Upper lobe of left lung (tissue), 6 donors: ENCODE measurements around the gene ANKRD17. TPM values are rescaled to one million over a fixed set of nuclear protein-coding genes. Genes with fewer than 3 reads are reported as not detected.

Source experiments
- ATAC-seq, 2 donors: fragments of 200-7000 bp; cut with Tn5 transposase; one replicate each; pipeline ENCODE4 v1.9.1; 2022; ENCODE audit warnings: mild to moderate bottlenecking in 2 of 2, moderate library complexity in 2 of 2; ENCODE audit not compliant: low FRiP score in 2 of 2
- DNase-seq, 2 donors: peaks; one replicate each; pipeline ENCODE4 v3.0.0-alpha.2; 2019 to 2020
- H3K27ac ChIP-seq, 4 donors: fragments of 200-600 bp; sonication (generic); one replicate each; pipeline ENCODE4 v1.5.1; 2016 to 2019
- H3K27me3 ChIP-seq, 4 donors: fragments of 200-600 bp; sonication (generic); one replicate each; pipeline ENCODE4 v1.5.1; 2017 to 2019
- H3K36me3 ChIP-seq, 4 donors: fragments of 200-600 bp; sonication (generic); one replicate each; pipeline ENCODE4 v1.5.1; 2016 to 2019
- H3K4me1 ChIP-seq, 4 donors: fragments of 200-600 bp; sonication (generic); one replicate each; pipeline ENCODE4 v1.5.1; 2018 to 2019
- H3K4me3 ChIP-seq, 4 donors: fragments of 200-600 bp; sonication (generic); one replicate each; pipeline ENCODE4 v1.5.1; 2017 to 2019; ENCODE audit warnings: mild to moderate bottlenecking in 2 of 4, moderate library complexity in 1 of 4
- H3K9me3 ChIP-seq, 4 donors: fragments of 200-600 bp; sonication (generic); one replicate each; pipeline ENCODE4 v1.5.1; 2018 to 2019
- EP300 ChIP-seq, 4 donors: sonication (generic); formaldehyde crosslinking; IDR thresholded peaks; one replicate each; pipeline ENCODE4 v1.5.1; 2017; ENCODE audit warnings: antibody characterized with exemption in 4 of 4, control low read depth in 2 of 4
- POLR2A ChIP-seq, 4 donors: fragments of 450-650 bp; IDR thresholded peaks; one replicate each; pipeline ENCODE4 v1.5.1; 2016 to 2017; ENCODE audit warnings: antibody characterized with exemption in 4 of 4, mild to moderate bottlenecking in 2 of 4
- POLR2AphosphoS5 ChIP-seq, 2 donors: sonication (generic); formaldehyde crosslinking; IDR thresholded peaks; one replicate each; pipeline ENCODE4 v1.5.1; 2017; ENCODE audit warnings: antibody characterized with exemption in 2 of 2
- WGBS, 2 donors: methylation state at CpG; one replicate each; pipeline ENCODE4 v1.1.5; 2017 to 2018; 5-methylcytosine and 5-hydroxymethylcytosine counted together
- total RNA-seq, 6 donors: library from RNA; depleted of rRNA in 4 of 6; stranded (reverse); fragments of >200 nt in 4 of 6; gene quantifications; one replicate each; pipeline versions ENCODE4 v1.1.0 to v1.2.1, GENCODE V29; 2016 to 2021
- TF ChIP-seq, protein P1 (sequence below), 6 experiments: fragments of 450-650 bp in 4 of 6; fragments of 200-600 bp in 2 of 6; sonication (generic) in 2 of 6; IDR thresholded peaks; one replicate each; pipeline ENCODE4 v1.5.1; 2016 to 2019; ENCODE audit warnings: antibody characterized with exemption in 6 of 6
- donor health status: DM: no; HTN: no; CAD: no; lungs with moderate emphysema.
- donor health status: DM: no; HTN: yes; CAD: no; lungs with severe emphysema.

The ANKRD17 gene
- total RNA-seq, 6 donors from 2014 or later, result 49.7 to 103 (median 61.2) TPM

DNA sequence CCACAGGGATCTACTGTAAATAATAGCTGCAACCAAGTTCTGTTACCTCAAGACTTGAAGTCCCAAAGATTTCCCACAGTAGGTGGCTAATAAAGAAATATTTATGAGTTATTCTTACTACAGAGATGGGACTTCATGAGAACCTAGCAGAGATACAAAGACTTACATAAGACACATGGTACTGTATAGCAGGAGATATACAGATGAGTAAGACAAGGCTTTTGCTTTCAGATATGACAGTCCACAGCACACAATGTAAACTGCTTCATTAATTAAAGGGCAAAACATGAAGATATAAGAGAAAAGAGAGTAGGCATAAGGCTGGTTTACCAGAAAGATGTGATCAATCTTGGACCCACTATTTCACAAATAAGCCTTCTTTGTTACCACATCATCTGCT lies 6.6 kb downstream of the ANKRD17 start:
- H3K27ac ChIP-seq, result no peak overlapping the region
- H3K4me1 ChIP-seq, result peaks cover 16 to 44% (median 36%) of the 10 kb centered on the region in 4 donors
- ATAC-seq (no peak), DNase-seq (no peak)
- no peak for TF ChIP-seq EP300 (IDR thresholded peaks at IDR 0.05)
- TF ChIP-seq POLR2AphosphoS5 (IDR thresholded peaks at IDR 0.05), result no peak
- TF ChIP-seq POLR2A (IDR thresholded peaks at IDR 0.05), result no peak
- TF ChIP-seq, protein P1, sequence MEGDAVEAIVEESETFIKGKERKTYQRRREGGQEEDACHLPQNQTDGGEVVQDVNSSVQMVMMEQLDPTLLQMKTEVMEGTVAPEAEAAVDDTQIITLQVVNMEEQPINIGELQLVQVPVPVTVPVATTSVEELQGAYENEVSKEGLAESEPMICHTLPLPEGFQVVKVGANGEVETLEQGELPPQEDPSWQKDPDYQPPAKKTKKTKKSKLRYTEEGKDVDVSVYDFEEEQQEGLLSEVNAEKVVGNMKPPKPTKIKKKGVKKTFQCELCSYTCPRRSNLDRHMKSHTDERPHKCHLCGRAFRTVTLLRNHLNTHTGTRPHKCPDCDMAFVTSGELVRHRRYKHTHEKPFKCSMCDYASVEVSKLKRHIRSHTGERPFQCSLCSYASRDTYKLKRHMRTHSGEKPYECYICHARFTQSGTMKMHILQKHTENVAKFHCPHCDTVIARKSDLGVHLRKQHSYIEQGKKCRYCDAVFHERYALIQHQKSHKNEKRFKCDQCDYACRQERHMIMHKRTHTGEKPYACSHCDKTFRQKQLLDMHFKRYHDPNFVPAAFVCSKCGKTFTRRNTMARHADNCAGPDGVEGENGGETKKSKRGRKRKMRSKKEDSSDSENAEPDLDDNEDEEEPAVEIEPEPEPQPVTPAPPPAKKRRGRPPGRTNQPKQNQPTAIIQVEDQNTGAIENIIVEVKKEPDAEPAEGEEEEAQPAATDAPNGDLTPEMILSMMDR (IDR thresholded peaks at IDR 0.05), result no peak
- H3K9me3 ChIP-seq, result no peaks in the 10 kb centered on the region
- H3K36me3 ChIP-seq, result peaks cover 0 to 9% (median 0%) of the 10 kb centered on the region in 4 donors
- H3K4me3 ChIP-seq, result no peak overlapping the region
- no peaks in the 10 kb centered on the region for H3K27me3 ChIP-seq

DNA sequence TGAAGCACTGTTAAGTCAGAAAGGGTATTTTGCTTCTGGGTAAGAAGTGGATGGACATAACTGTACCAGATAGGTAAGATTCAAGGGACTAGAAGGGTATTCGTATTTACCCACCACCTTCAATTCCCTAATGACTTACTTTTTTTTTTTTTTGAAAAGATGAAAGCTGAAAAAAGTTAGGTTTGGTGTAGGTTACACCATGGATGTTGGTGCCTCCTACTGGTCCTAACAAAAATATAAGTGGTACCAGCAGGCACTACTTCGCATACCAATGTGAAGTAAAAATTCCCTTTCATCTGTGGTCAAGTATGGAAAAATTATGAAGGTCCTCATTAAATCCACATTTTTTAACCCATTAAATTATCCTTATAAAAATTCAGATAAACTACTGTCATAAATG lies 7.2 kb downstream of the ANKRD17 start:
- Histone ChIP-seq H3K27ac (no peak overlapping the region), H3K36me3 (peaks cover 0 to 9% (median 0%) of the 10 kb centered on the region in 4 donors), H3K4me1 (peaks cover 9 to 43% (median 30%) of the 10 kb centered on the region in 4 donors), H3K9me3 (no peaks in the 10 kb centered on the region), H3K27me3 (no peaks in the 10 kb centered on the region), H3K4me3 (no peak overlapping the region)
- 89 to 95% methylated on average over 2 of the region's 2 CpGs for WGBS, 2 donors
- DNase-seq (no peak), ATAC-seq (no peak)
- TF ChIP-seq POLR2A (IDR thresholded peaks at IDR 0.05) (no peak), POLR2AphosphoS5 (IDR thresholded peaks at IDR 0.05) (no peak), EP300 (IDR thresholded peaks at IDR 0.05) (no peak)
- TF ChIP-seq, protein P1 (IDR thresholded peaks at IDR 0.05), result no peak

DNA sequence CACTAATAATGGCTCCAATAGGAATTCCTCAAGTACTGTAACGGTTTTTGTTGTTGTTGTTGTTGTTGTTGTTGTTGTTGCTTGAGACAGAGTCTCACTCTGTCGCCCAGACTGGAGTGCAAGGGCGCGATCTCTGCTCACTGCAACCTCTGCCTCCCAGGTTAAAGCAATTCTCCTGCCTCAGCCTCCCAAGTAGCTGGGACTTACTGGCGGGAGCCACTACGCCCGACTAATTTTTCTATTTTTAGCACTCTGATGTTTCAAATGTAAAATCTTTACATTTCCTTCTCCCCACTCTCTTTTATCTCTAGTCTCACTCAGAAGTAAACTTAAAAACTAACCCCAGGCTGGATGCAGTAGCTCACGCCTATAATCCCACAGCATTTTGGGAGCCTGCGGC lies 8.0 kb downstream of the ANKRD17 start:
- Histone ChIP-seq H3K36me3 (peaks cover 0 to 9% (median 0%) of the 10 kb centered on the region in 4 donors), H3K4me1 (peaks cover 2 to 37% (median 28%) of the 10 kb centered on the region in 4 donors), H3K9me3 (no peaks in the 10 kb centered on the region), H3K27me3 (no peaks in the 10 kb centered on the region), H3K4me3 (no peak overlapping the region), H3K27ac (no peak overlapping the region)
- ATAC-seq (no peak), DNase-seq (no peak)
- TF ChIP-seq EP300 (IDR thresholded peaks at IDR 0.05), result no peak
- no peak for TF ChIP-seq POLR2AphosphoS5 (IDR thresholded peaks at IDR 0.05)
- TF ChIP-seq, protein P1 (IDR thresholded peaks at IDR 0.05), result no peak
- TF ChIP-seq POLR2A (IDR thresholded peaks at IDR 0.05), result no peak
- 94 to 95% methylated on average over 9 of the region's 9 CpGs for WGBS, 2 donors

DNA sequence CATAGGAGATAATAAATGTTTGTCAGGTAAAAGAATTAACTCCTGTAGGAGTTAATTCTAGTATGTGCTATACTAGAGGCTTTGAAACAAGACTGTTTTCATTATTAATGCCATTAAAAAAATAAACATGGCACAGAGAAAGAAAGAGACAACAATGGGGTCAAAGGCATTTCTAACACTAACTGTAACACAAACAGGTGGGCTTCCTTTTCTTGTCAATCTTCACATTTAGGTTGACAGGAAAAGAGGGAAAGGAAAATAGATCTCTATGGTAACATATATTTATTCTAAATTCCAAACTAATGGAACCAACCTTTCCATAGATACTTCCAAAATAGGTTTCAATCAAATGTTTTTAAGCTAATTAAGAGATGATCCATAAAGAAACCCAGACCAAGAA lies 9.8 kb downstream of the ANKRD17 start:
- DNase-seq (no peak), ATAC-seq (no peak)
- peaks cover 4 to 33% (median 21%) of the 10 kb centered on the region in 4 donors for H3K4me1 ChIP-seq
- TF ChIP-seq EP300 (IDR thresholded peaks at IDR 0.05) (no peak), POLR2AphosphoS5 (IDR thresholded peaks at IDR 0.05) (no peak), POLR2A (IDR thresholded peaks at IDR 0.05) (no peak)
- TF ChIP-seq, protein P1 (IDR thresholded peaks at IDR 0.05), result no peak
- H3K27ac ChIP-seq, result no peak overlapping the region
- H3K9me3 ChIP-seq, result no peaks in the 10 kb centered on the region
- peaks cover 0 to 9% (median 0%) of the 10 kb centered on the region in 4 donors for H3K36me3 ChIP-seq
- H3K27me3 ChIP-seq, result no peaks in the 10 kb centered on the region
- no peak overlapping the region for H3K4me3 ChIP-seq

DNA sequence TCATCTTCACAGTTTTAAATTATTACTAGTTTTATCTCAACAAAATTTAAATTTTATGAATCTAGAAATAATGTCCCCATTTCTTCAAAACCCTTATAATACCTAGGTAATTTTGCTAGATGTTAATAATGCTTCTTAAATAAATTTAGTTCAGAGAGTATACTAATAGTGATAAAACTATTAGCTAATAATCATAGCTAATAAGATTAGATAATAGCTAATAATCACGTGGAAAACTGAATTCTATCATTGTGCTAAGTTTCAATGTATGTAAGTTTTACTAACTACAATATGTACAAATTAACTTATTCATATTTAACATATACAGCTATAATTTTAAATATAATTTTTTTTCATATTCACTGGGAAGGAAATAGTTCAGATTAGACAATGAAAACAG lies 10.2 kb downstream of the ANKRD17 start:
- no peak overlapping the region for H3K4me3 ChIP-seq
- ATAC-seq (no peak), DNase-seq (no peak)
- peaks cover 0 to 10% (median 0%) of the 10 kb centered on the region in 4 donors for H3K36me3 ChIP-seq
- H3K27ac ChIP-seq, result no peak overlapping the region
- TF ChIP-seq, protein P1 (IDR thresholded peaks at IDR 0.05), result no peak
- no peak for TF ChIP-seq POLR2AphosphoS5 (IDR thresholded peaks at IDR 0.05)
- no peak for TF ChIP-seq POLR2A (IDR thresholded peaks at IDR 0.05)
- TF ChIP-seq EP300 (IDR thresholded peaks at IDR 0.05), result no peak
- no peaks in the 10 kb centered on the region for H3K9me3 ChIP-seq
- 90 to 93% methylated on average over 1 of the region's 1 CpG for WGBS, 2 donors
- no peaks in the 10 kb centered on the region for H3K27me3 ChIP-seq
- H3K4me1 ChIP-seq, result peaks cover 4 to 29% (median 19%) of the 10 kb centered on the region in 4 donors
